SH-SY5Y (cell line): ENCODE measurements around the gene DMXL1.

ENCODE experiments used
- GATA2 ChIP-seq: IDR thresholded peaks from 2 replicates; pipeline ENCODE4 v1.6.1; 2011; ENCODE audit warnings: mild to moderate bottlenecking, low read depth, low read length
- GATA3 ChIP-seq: IDR thresholded peaks from 2 replicates; pipeline ENCODE4 v1.6.1; 2011; ENCODE audit warnings: low read depth, mild to moderate bottlenecking, low read length, moderate library complexity

GRCh38 chr5:119178435-119178834 is 107.5 kb downstream of the DMXL1 start:
- TF ChIP-seq GATA3 (no peak), GATA2 (no peak)
